GM12891 (cell line): ENCODE results near the gene LRP1.

Source experiments
- DNase-seq: peaks from one replicate; pipeline ENCODE4 v3.0.0; 2011; ENCODE audit warnings: low spot score; ENCODE audit not compliant: insufficient read length
- FAIRE-seq: peaks from 2 replicates; lab custom pipeline; 2011; peaks lifted over from hg19 to GRCh38; lab: Jason Lieb, UNC
- PAX5 ChIP-seq: IDR thresholded peaks from 2 replicates; pipeline ENCODE4 v1.6.1; 2011; ENCODE audit warnings: low read length, moderate library complexity, mild to moderate bottlenecking; ENCODE audit not compliant: insufficient read depth, severe bottlenecking
- POLR2A ChIP-seq: IDR thresholded peaks from 2 replicates; pipeline ENCODE4 v1.6.1; 2011; ENCODE audit warnings: low read depth, low read length, control low read depth
- POLR2AphosphoS5 ChIP-seq: IDR thresholded peaks from 2 replicates; pipeline ENCODE4 v1.6.1; 2011; ENCODE audit warnings: low read depth, low read length, control low read depth
- POU2F2 ChIP-seq: IDR thresholded peaks from 2 replicates; pipeline ENCODE4 v1.6.1; 2011; ENCODE audit warnings: low read depth, mild to moderate bottlenecking, control low read depth, low read length, moderate library complexity
- SPI1 ChIP-seq: IDR thresholded peaks from 2 replicates; pipeline ENCODE4 v1.6.1; 2011; ENCODE audit warnings: low read depth, low read length, control low read depth
- TAF1 ChIP-seq: IDR thresholded peaks from 2 replicates; pipeline ENCODE4 v1.6.1; 2011; ENCODE audit warnings: low read depth, low read length, control low read depth

The LRP1 gene

DNA sequence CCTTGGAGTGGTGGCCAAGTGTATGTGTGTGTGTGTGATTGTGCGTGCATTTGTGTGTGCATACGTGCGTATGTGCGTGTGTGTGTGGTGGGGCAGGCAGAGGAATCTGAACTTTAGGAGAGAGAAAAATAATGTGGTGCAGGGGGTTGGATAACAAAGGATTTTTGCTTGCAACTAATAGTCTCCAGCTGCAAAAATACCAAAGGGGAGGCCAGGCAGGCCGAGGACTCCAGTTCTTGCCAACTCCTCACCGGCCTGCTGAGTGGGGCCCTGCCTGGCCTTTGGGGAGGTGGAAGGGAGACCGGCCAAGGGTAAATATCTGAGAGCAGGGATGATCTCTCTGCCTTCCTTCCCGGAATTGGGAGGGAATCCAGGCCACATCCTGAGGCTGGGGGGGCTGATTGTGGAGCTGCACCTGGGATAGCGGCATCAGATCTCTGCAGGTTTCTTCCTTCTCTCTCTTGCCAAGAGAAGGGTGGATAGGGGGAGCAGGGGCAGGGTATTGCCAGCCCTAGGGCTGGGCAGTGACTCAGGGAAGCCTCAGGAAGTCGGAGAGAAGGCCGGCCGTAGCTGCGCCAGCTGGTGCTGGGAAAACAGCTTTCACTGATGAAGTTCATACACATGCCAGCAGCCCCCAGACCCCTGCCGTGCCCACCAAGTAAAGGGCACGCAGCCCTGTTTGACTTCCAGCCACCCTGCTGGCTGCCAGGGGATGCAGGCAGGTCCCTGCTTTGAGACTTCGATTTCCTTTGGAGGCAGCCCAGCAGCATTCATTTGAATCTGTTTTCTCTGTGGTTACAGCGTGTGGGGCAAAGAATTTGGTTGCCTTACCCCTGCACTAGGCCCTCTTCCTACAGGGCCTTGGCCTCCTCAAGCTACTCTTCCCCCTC is 23.7 kb downstream of the LRP1 start:
- TF ChIP-seq POLR2AphosphoS5 (no peak), PAX5 (no peak), SPI1 (no peak), TAF1 (no peak), POLR2A (no peak), POU2F2 (no peak)
- no peak for FAIRE-seq
- no peak for DNase-seq

- TF ChIP-seq PAX5, result no peak
- no peak for TF ChIP-seq POLR2A
- TF ChIP-seq TAF1, result no peak
- no peak for TF ChIP-seq POLR2AphosphoS5
- TF ChIP-seq SPI1, result no peak
- no peak for DNase-seq
- FAIRE-seq, result no peak
Observed at GRCh38 chr12:57152639-57153038, 24.4 kb downstream of the LRP1 start.

GRCh38 chr12:57153415-57153997 is 25.2 kb downstream of the LRP1 start:
- no peak for FAIRE-seq
- TF ChIP-seq PAX5 (no peak), POLR2AphosphoS5 (no peak), POLR2A (no peak), SPI1 (no peak), TAF1 (no peak), POU2F2 (no peak)
- DNase-seq, result no peak

- no peak for DNase-seq
- FAIRE-seq, result no peak
Observed at GRCh38 chr12:57154076-57154475, 25.8 kb downstream of the LRP1 start.

DNA sequence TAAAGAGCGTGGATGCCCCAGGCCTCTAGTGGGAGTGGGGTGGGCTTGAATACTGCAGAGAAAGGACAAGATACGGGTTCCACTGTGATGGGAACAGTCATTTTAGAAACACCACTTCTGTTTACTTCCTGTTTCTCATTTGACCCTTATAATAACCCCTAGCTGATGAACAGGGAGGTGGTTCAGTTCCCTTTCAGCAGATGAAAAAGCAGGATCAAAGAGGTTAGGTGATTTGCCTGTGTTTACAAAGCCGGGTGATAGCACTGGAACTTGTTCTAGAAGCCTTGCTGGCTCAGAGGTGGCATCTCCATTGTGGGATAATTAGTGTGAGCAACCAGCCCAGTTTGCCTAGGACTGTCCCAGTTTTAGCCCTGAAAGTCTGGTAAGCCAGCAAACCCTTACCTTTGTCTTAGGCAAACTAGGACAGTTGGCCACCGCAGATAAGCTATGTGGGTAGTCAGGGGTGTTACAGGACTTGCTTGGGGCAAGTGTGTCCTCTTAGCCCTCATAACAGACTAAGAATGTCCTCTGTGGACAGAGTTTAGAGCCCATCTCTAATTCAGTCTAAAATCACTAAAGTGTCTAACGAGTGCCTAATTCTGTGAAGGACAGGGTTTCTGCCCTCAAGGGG is 26.6 kb downstream of the LRP1 start:
- no peak for DNase-seq
- FAIRE-seq, result no peak

More at GRCh38 chr12:57154076-57154475, 25.8 kb downstream of the LRP1 start:
- TF ChIP-seq TAF1 (no peak), POLR2A (no peak), SPI1 (no peak), POU2F2 (no peak), PAX5 (no peak), POLR2AphosphoS5 (no peak)

GRCh38 chr12:57156701-57157403 is 28.6 kb downstream of the LRP1 start:
- FAIRE-seq (no peak), DNase-seq (no peak)
- TF ChIP-seq POLR2A (no peak), POU2F2 (no peak), PAX5 (no peak)

More for the DNA sequence above, 26.6 kb downstream of the LRP1 start:
- TF ChIP-seq SPI1, result peak; percentile 21; the same call in 1 of the 2 replicates
- no peak for TF ChIP-seq POLR2A

DNA sequence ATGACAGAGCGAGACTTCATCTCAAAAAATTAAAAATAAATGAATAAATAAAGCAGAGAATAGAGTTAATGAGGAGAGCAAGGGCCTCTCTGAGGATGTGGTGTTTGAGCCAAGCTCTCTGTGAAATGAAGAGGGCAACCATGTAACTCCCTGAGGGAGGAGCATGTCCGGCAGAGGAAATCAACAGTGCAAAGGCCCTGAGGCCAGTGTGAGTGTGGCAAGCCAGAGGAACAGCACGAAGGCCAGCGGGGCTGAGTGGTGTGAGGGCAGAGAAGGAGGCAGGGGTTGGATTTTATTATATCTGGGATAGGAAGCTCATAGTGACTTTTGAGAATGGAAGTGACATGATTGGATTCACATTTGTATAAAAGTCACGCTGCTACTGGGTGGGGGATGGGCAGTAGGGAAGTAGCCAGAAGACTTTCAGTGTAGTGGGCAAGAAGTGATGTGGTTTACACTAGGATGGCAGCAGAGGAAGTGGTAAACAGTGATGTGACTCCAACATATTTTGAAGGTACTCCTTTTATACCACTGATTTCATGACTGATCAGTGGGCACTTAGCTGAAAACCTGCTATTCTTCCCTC is 29.4 kb downstream of the LRP1 start:
- no peak for FAIRE-seq
- TF ChIP-seq SPI1 (0 out of 2 replicates have a peak, but pooled peaks have one; percentile 7), PAX5 (no peak)
- DNase-seq, result no peak

DNA sequence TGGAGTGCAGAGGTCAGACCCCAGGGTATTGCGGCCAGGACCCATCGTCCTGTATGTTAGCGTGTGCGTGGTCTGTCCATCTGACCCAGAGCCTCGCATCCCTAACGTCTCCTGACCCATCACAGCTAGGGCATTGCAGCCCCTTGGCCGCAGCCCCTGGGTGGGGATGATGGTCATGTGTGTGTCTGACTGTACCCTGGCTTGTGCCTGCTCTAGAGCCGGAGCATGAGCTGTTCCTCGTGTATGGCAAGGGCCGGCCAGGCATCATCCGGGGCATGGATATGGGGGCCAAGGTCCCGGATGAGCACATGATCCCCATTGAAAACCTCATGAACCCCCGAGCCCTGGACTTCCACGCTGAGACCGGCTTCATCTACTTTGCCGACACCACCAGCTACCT is 29.9 kb downstream of the LRP1 start:
- DNase-seq (no peak), FAIRE-seq (no peak)
- TF ChIP-seq TAF1 (no peak), POLR2AphosphoS5 (no peak), POLR2A (no peak), SPI1 (no peak), PAX5 (no peak), POU2F2 (no peak)

- TF ChIP-seq PAX5 (no peak), POU2F2 (no peak), POLR2AphosphoS5 (no peak), POLR2A (no peak), TAF1 (no peak), SPI1 (no peak)
- no peak for FAIRE-seq
- no peak for DNase-seq
Observed at GRCh38 chr12:57158665-57159064, 30.4 kb downstream of the LRP1 start.
